Measurements from ENCODE around the gene STOX2.

Gene STOX2

GRCh38 chr4:183905081-183905592 is at the start of gene STOX2:
TSS of gene STOX2 (plus strand) at chr4:183905307. CDS start at chr4:183906791, 1,484 bp downstream.
- TF ChIP-seq GATA3 (IDR thresholded peaks at IDR 0.05; ENCODE audit: low read depth, low read length) (no peak), GATA2 (IDR thresholded peaks at IDR 0.05; ENCODE audit: low read depth, low read length) (no peak)

GRCh38 chr4:183855323-183856190 is 49.5 kb upstream of the STOX2 start:
- TF ChIP-seq GATA3 (IDR thresholded peaks at IDR 0.05; ENCODE audit: low read depth, low read length) (no peak), GATA2 (IDR thresholded peaks at IDR 0.05; ENCODE audit: low read depth, low read length) (no peak)

GRCh38 chr4:183857040-183857439 is 48.1 kb upstream of the STOX2 start:
- no peak for TF ChIP-seq GATA2 (IDR thresholded peaks at IDR 0.05; ENCODE audit: low read depth, low read length)
- TF ChIP-seq GATA3 (IDR thresholded peaks at IDR 0.05; ENCODE audit: low read depth, low read length), result no peak

- no peak for TF ChIP-seq GATA3 (IDR thresholded peaks at IDR 0.05; ENCODE audit: low read depth, low read length)
- no peak for TF ChIP-seq GATA2 (IDR thresholded peaks at IDR 0.05; ENCODE audit: low read depth, low read length)
Measured at GRCh38 chr4:183858011-183858615, 47.0 kb upstream of the STOX2 start.

GRCh38 chr4:183860119-183860518 is 45.0 kb upstream of the STOX2 start:
- TF ChIP-seq GATA3 (IDR thresholded peaks at IDR 0.05; ENCODE audit: low read depth, low read length), result no peak
- TF ChIP-seq GATA2 (IDR thresholded peaks at IDR 0.05; ENCODE audit: low read depth, low read length), result no peak

- no peak for TF ChIP-seq GATA2 (IDR thresholded peaks at IDR 0.05; ENCODE audit: low read depth, low read length)
- TF ChIP-seq GATA3 (IDR thresholded peaks at IDR 0.05; ENCODE audit: low read depth, low read length), result no peak
Measured at GRCh38 chr4:183860731-183861130, 44.4 kb upstream of the STOX2 start.

- TF ChIP-seq GATA2 (IDR thresholded peaks at IDR 0.05; ENCODE audit: low read depth, low read length) (no peak), GATA3 (IDR thresholded peaks at IDR 0.05; ENCODE audit: low read depth, low read length) (no peak)
Measured at GRCh38 chr4:183861426-183861825, 43.7 kb upstream of the STOX2 start.

- TF ChIP-seq GATA2 (IDR thresholded peaks at IDR 0.05; ENCODE audit: low read depth, low read length), result no peak
- no peak for TF ChIP-seq GATA3 (IDR thresholded peaks at IDR 0.05; ENCODE audit: low read depth, low read length)
Measured at GRCh38 chr4:183863155-183863825, 41.8 kb upstream of the STOX2 start.

GRCh38 chr4:183867247-183867646 is 37.9 kb upstream of the STOX2 start:
- no peak for TF ChIP-seq GATA2 (IDR thresholded peaks at IDR 0.05; ENCODE audit: low read depth, low read length)
- no peak for TF ChIP-seq GATA3 (IDR thresholded peaks at IDR 0.05; ENCODE audit: low read depth, low read length)

- TF ChIP-seq GATA3 (IDR thresholded peaks at IDR 0.05; ENCODE audit: low read depth, low read length) (no peak), GATA2 (IDR thresholded peaks at IDR 0.05; ENCODE audit: low read depth, low read length) (no peak)
Measured at GRCh38 chr4:183870997-183871396, 34.1 kb upstream of the STOX2 start.

GRCh38 chr4:183871581-183871980 is 33.5 kb upstream of the STOX2 start:
- TF ChIP-seq GATA2 (IDR thresholded peaks at IDR 0.05; ENCODE audit: low read depth, low read length) (no peak), GATA3 (IDR thresholded peaks at IDR 0.05; ENCODE audit: low read depth, low read length) (no peak)

- 0 out of 2 replicates have a peak, but pooled peaks have one; percentile 24 for TF ChIP-seq GATA3 (IDR thresholded peaks at IDR 0.05; ENCODE audit: low read depth, low read length)
- no peak for TF ChIP-seq GATA2 (IDR thresholded peaks at IDR 0.05; ENCODE audit: low read depth, low read length)
Measured at GRCh38 chr4:183872531-183872930, 32.6 kb upstream of the STOX2 start.

GRCh38 chr4:183873409-183874185 is 31.5 kb upstream of the STOX2 start:
- TF ChIP-seq GATA2 (IDR thresholded peaks at IDR 0.05; ENCODE audit: low read depth, low read length) (no peak), GATA3 (IDR thresholded peaks at IDR 0.05; ENCODE audit: low read depth, low read length) (no peak)

Data from SH-SY5Y (cell line).